Measurements from ENCODE around the gene SZT2. TPM values are rescaled to one million over a fixed set of nuclear protein-coding genes. Genes with fewer than 3 reads are reported as not detected.
"Not testable (repeated sequence)": the region's sequence is repeated elsewhere in the genome, so short reads cannot be mapped to it uniquely, and the experiment has no call there.

The SZT2 gene
- total RNA-seq, 2 donors from 2014 or later: 49.5 to 73.2 TPM

GRCh38 chr1:43495204-43495603 lies 105.5 kb downstream of the SZT2 start:
- intact Hi-C loops (cut with DNase I, micrococcal nuclease): no loop called here
- ATAC-seq (no peak), DNase-seq (no peak)

GRCh38 chr1:43499898-43500297 lies 110.2 kb downstream of the SZT2 start:
- intact Hi-C loops (cut with DNase I, micrococcal nuclease): no loop called here
- no peak for DNase-seq
- no peak for ATAC-seq

- DNase-seq; ATAC-seq; intact Hi-C loops (cut with DNase I, micrococcal nuclease): not testable (repeated sequence)
Measured at GRCh38 chr1:43501806-43502205, 112.1 kb downstream of the SZT2 start.

GRCh38 chr1:43503534-43503933 lies 113.8 kb downstream of the SZT2 start:
- ATAC-seq: no peak
- no peak for DNase-seq
- intact Hi-C loops (cut with DNase I, micrococcal nuclease): no loop called here

Small RNAs within 50 kb of the gene (microRNA-seq; reads per million reads assigned to microRNA genes)
- gene MIR6734: 1.1 to 5.4 reads per million in 2 donors
- gene MIR6735: 0 to 1.1 reads per million in 2 donors

Other genes starting within 250 kb of the SZT2 start
- gene EBNA1BP2, start 217.6 kb upstream of the SZT2 start, total RNA-seq: 10 to 100 TPM; 30.4 to 32.4 TPM
- gene CFAP57, start 217.6 kb upstream of the SZT2 start, total RNA-seq: not detected
- gene TMEM125, start 119.9 kb upstream of the SZT2 start, total RNA-seq: 10 to 100 TPM; 52.4 to 63.3 TPM
- 10 to 100 TPM; 76.9 to 97.8 TPM for gene C1orf210, start 104.3 kb upstream of the SZT2 start, total RNA-seq
- 1 to 10 TPM; 4.9 to 7.6 TPM for gene TIE1, start 88.9 kb upstream of the SZT2 start, total RNA-seq
- gene MPL, start 52.1 kb upstream of the SZT2 start, total RNA-seq: under 1 TPM in 1 of 2 donors, not detected in 1; 0.56 TPM
- 10 to 100 TPM; 10.5 to 24.3 TPM for gene CDC20, start 30.9 kb upstream of the SZT2 start, total RNA-seq
- gene ELOVL1, start 21.9 kb upstream of the SZT2 start, total RNA-seq: 100 to 1,000 TPM; 135 to 152 TPM
- gene MED8, start 99 bp upstream of the SZT2 start, total RNA-seq: 10 to 100 TPM; 39.1 to 39.5 TPM
- gene HYI, start 64.0 kb downstream of the SZT2 start, total RNA-seq: 10 to 100 TPM; 60.9 to 74.3 TPM
- gene PTPRF, start 141.0 kb downstream of the SZT2 start, total RNA-seq: 100 to 1,000 TPM; 514 to 671 TPM

Data from left colon (tissue), 2 donors.